ENCODE measurements around the gene FKBP5.
"Not testable (repeated sequence)": the region's sequence is repeated elsewhere in the genome, so short reads cannot be mapped to it uniquely, and the experiment has no call there.

The FKBP5 gene

DNA sequence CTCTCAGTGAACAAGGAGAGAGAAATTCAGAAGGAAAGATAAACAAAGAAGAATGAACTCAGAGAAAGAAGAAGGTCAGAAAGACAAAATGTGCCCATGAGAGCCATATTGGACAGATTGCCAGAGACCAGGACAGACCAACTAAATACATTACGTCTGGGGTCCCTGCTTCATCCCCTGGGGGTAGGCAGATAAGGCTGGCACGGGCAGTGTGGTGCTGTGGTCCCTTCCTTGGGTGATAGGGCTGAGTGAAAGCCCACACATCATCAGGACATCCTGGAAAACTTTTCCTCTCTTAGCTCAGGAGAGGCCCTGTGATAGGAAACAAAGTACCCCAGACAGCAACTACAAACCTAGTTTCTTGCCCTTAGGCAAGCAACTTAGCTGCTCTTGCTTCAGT, 34.9 kb upstream of the FKBP5 start:
- no peak for DNase-seq

DNA sequence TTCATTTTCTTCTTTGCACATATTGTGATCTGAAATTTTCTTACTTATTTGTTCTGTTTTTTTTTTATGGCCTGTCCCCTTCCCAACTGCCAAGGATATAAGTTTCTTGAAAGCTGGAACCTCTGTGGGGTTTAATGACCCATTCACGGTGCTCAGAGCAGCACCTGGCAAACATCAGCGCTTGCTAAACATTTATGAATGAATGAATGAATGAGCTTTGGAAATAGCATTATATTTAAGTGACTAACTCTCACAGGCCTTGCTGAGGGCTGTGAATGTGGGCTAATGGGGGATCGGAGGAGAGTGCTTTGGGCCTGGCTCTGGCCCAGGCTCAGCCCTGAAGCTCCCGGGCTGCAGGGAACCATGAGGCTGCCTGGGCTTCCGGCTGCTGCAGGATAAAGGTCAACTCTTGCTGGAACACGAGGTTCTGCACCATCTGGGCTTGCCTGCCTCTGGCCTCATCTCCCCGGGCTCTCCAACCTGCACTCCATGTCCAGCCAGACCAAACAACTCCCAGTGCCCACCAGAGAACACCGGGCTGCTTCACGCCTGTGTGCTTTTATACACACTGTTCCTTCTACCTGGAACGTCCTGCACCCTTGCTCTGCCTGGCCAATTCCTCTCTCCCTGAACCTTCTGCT, 33.5 kb upstream of the FKBP5 start:
- no peak for DNase-seq

DNA sequence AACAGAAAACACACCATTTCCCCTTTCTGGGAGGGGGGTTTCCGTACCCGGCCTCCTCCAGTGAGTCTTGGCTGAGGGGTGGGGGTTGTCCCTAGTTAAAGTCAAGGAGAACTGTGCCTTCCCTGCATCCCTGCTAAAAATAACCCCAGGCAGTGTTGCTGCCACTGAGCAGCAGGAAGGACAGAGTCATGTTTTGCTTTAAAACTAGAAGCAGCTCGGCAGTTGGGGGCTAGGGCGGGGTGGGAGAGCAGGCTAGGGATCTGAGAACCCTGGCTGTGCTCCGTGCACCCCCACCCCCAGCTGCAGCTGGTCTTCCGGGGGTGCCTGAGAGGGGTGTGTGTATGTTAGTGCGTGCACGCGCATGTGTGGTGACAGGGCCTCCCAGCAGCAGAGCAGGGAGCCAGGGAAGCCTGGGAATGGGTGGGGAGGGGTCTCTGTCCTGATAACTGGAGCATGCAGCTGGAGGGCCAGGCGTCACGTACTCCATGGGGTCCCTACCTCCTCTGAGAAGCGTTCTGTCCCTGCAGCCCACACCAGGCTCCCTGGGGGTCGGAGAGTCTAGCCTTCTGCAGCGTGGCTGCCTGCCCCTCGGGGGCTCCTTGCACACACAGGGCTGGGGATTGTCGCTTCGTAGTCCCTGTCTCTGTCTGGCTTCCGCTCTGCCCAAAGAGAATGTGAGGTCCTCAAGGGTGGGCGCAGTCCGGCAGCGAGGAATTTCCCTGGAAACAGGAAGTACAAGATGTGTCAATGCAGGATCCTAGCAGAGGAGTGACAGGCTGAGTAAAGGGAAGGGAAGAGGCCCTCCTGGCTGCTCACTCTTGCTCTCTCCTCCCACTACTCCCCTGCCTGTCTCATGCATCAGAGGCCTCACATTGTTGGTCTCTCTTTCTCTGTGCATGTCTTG, 31.4 kb upstream of the FKBP5 start:
- DNase-seq, result no peak

DNA sequence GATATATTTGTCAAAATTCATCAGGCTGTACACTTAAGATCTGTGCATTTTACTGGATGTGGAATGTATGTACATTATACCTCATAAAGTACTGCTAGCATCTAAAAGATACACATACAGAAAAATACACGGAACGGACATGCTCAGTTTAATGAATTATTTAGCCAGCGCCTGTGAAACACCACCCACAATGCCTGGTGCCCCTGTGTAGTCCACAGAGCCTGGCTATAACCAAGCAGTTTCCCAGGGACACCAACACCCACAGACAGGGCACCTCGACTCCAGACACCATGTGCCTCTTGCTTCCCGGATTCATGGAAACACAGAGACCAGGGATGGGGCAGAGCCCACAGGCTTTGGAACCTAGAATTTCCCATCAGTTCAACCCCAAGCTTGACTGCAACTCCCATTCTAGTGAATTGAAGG, 30.7 kb upstream of the FKBP5 start:
- DNase-seq, result no peak

DNA sequence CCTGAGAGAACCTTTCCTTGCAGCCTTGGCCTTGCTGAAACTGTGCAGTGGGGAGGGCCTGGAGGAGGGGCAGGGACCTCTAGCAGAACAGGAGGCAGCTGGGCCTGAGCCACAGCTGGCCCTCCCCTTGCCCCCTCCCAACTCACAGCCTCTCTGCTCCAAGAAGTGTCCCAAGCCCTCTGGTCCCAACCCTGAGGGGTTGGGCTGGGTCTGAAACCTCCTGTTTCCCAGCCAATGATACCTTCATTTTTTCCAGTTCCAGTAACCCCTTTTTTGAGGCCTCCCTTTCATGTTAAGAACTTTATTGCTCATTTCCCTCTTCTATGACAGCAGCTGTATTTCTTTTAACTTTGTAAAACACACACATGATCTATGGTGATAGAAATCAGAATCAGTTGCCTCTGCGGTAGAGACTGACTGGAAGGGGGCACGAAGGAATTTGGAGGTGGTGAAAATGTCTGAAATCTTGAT, 30.2 kb upstream of the FKBP5 start:
- DNase-seq, result no peak

DNA sequence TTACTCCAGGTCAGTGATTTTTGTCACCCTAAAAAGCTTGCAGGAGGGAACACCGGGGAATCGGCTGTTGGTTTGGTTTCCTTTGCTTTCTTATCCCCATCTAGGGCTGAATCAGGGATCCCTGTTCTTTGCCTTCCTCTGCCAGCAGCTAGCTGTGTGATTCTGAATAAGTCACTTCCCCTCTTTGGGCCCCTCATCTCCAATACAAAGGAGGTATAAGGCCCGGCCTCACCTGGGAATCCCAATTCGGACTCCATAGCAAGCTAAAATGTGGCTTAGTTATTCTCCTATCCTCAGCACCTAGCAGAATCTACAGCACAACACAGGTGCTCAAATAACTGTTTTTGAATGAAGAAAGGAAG, 29.6 kb upstream of the FKBP5 start:
- DNase-seq, result no peak

DNA sequence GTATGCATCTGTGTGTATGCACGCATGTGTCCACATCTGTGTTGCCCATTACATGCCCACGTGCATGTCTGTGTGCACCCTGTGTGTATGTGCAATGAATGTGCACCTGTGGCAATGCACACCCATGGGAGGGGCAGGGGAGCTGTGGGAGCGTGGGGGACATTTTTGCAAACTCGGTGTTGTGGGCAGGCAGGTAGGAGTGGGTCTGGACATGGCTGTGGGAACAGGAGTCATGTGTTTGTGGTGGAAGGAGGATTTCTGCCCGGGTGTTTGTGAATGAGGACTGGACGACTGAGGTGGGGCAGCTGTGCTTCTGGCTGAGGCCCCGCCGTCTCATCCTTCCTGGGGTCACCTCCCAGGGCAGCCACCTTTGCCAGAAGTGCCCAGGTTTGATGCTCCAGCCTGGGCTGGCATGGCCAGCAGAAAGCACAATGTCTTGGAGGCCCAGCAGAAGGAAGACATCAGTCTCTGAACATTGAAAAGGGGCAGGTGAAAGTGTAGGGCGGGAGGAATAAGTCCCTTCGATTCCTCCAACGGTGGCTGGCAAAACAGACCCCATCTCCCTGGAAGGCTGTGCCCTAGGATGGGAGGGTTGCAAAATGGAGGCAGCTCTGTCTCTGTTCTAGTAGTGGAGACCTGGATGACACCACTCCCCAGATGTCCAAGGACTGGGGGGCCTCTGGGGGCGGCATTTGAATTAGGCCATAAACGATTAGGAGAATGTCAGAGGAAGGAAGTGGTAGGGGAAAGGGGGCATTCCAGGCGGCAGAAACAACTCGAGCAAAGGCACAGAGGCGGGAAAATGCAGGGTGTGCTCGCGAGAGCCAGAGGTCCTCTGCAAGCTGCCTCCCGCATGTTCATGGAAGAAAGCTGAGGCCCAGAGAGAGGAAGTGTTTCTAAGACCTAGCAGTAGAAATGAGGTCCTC, 29.0 kb upstream of the FKBP5 start:
- no peak for DNase-seq

DNA sequence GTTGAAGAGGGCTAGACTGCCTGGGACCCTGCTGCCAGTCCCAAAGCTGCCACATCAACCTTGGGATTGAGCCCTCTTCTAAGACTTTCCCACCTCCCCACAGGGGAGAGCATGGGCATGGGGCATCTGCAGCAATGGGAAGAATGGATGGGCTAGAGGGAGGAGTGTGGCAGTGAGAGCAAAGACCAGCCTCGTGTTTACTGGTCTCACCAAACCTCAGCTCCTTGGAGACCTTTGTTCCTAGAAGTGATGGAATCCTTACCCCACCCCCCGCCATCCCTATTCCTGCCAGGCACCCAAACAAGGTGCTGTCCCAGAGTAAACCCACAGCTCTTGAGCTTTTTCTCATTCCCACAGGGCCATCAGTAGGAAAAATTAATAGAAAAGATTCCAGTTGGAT, 28.1 kb upstream of the FKBP5 start:
- no peak for DNase-seq

DNA sequence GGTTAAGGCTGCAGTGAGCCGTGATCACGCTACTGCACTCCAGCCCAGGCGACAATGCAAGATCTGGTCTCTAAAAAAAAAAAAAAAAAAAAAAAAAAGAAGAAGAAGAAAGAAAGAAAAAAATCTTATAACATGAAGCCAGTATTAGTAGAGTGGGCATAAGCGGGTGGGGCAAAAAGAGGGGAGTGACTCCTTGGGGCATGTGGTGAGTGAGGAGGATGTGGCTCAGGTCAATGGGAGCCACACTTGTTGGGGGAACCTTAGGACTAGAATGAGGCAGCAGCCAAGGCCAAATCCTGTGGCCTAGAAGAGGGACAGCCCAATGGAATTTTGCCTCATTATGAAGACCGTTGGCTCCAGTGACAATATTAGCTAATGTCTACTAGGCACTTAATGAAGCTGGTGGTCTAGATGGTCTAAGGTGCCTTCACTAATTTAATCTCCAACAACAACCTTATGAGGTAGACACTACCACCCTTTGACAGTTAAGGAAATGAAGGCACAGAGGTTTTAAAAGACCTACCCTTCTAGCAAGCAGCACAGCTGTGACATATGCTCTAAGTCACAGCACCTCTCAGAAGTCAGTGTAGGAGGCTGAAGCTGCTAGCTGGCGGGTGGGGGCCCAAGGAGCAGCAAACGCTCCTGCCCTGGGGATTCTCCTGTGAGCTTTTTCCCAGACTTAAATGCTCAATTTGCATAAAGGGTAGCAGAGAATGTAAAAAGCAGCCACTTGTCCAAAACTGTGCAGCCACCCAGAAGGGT, 24.5 kb upstream of the FKBP5 start:
- DNase-seq, result no peak

DNA sequence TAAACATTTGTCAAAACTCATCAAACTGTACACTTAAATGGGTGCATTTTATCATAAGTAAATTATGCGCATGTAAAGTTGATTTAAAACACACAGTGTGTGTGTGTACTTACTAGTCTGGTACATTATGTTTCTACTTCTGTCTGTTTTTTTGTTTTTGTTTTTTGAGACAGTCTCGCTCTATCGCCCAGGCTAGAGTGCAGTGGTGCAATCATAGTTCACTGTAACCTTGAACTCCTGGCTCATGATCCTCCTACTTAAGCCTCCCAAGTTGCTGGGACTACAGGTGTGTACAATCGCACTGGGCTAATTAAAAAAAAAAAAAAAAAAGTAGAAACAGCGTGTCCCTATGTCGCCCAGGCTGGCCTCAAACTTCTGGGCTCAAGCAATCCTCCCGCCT, 23.0 kb upstream of the FKBP5 start:
- DNase-seq, result no peak

DNA sequence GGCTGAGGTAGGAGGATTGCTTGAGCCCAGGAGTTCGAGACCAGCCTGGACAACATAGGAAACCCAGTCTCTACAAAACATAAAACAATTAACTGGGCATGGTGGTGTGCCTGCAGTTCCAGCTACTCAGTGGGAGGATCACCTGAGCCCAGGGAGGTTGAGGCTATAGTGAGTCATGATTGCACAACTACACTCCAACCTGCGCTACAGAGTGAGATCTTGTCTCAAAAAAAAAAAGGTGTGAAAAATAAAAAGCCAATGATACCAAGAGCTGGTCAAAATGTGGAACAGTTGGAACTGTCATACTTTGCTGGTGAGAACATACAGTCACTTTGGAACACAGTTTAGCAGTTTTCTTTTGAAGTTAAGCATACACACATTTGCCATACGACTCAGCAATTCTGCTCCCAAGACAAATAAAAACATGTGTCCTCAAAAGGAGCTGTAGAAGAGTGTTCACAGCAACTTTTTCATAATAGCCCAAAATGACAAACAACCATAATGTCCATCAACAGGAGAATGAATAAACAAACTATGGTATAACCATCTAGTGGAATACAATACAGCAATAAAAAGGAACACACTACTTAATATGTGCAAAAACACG, 21.6 kb upstream of the FKBP5 start:
- DNase-seq, result no peak

DNA sequence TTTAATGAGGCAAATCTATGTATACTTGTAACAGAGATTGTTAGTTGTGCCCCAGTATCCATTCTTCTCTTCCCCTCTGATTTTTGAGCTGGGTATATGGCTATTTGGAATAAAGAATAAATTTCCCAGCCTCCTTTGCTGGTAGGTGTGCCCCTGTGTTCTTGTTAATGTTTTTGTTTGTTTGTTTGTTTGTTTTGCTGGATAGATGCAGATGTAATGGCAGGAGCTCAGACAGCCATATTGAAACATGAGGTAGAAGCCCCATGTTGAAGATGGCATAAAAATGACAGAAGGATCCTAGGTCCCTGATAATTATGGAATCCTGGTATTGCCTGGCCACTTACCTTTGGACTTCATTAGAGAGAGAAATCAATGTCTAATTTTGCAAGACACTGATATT, 19.9 kb upstream of the FKBP5 start:
- DNase-seq, result no peak

DNA sequence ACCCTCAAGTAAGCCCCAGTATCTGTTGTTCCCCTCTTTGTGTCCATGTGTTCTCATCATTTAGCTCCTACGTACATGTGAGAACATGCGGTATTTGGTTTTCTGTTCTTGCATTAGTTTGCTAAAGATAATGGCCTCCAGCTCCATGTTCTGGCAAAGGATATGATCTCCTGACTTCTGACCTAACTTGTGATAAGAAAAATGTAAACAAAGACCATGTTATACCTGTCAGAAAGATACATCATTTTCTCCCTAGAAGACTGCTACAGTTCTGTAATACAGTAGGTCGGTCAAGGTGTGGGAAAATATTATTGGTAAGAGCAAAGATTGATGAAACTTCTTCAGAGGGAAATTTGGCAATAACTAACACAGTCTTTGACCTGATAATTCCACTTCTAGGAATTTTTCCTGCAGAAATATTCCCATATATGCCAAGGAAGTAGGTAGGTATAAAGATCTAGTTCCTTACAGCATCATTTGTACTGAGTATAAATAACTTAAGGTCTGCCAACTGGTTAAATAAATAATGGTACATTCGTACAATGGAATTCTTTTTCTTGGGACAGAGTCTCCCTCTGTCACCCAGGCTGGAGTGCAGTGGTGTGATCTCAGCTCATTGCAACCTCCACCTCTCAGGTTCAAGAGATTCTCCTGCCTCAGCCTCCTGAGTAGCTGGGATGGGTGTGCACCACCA, 19.1 kb upstream of the FKBP5 start:
- DNase-seq, result no peak

DNA sequence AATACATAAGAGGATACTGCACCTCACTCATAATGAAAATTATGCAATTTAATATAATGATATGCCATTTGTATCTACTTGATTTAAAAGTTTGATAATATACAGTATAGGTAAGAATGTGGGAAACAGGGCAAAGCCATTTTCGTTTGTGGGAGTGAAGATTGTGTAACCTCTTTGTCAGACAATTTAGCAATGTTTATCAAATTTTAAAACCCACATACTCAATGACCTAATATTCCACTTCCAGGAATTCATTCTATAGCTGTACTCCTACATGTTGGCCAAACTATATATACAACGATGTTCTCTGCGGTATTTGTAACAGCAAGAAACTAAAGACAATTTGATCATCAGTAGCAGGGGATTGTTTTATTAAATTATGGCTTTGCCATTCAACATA, 17.8 kb upstream of the FKBP5 start:
- DNase-seq, result no peak

DNA sequence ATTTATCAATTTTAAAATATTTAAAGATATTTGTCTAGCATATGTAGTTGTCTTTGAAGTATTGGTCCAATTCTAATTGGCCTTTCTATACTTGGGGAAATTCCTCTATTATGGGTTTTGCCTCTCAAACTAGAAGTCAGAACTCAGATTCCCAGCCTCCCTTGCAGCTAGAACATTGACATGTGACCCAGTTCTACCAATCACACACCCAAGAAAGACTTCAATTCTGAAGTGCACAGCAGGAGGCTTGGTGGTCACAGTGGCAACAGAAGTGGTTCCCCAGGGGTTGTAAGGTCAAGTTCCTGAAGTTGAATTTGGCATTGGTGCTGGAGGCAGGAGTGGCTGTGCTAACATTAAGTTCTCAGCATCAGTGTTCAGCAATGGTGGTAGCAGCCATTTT, 14.8 kb upstream of the FKBP5 start:
- DNase-seq, result no peak

DNA sequence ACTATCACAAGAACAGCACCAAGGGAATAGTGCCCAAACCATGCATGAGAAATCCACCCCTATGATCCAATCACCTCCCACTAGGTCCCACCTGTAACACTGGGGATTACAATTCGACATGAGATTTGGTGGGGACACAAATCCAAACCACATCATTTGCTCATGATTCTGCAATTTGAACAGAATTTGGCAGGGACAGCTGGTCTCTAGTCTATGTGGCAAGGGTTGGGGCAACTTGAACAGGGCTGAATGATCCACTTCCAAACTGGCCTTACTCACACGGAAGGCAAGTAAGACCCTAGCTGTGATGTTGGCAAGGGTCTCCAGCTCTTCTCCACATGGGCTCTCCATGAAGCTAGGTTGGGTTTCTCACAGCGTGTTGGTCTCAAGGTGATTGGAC, 10.1 kb upstream of the FKBP5 start:
- DNase-seq, result no peak

DNA sequence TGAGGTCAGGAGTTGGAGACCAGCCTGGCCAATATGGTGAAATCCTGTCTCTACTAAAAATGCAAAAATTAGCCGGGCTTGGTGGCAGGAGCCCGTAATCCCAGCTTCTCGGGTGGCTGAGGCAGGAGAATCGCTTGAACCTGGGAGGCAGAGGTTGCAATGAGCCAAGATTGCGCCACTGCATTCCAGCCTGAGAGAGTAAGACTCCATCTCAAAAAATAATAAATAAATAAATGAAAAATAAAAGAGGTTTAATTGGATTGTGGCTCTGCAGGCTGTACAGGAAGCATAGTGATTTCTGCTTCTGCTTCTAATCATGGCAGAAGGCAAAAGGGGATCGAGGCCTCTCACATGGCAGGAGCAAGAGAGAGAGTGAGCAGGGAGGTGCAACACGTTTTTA, 9.7 kb upstream of the FKBP5 start:
- not testable (repeated sequence) for DNase-seq

DNA sequence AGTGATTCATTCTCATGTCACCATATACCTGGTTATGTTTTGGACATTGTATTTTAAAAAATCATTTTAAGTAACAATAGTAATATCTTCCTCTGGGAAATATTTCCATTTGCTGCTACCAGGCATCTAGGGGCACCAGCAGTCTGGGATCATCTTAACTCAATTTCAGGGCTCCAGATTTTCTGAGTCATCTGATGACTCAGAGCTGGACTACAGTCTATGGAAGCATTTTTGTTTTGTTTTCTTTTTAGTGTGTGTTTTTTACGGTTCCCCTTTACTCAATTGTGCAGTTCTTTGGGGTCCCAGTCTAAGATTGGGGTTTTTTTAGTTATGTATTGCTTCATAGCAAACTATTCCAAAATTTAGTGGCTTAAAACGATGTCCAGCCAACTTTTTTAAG, 5.7 kb upstream of the FKBP5 start:
- DNase-seq, result no peak

DNA sequence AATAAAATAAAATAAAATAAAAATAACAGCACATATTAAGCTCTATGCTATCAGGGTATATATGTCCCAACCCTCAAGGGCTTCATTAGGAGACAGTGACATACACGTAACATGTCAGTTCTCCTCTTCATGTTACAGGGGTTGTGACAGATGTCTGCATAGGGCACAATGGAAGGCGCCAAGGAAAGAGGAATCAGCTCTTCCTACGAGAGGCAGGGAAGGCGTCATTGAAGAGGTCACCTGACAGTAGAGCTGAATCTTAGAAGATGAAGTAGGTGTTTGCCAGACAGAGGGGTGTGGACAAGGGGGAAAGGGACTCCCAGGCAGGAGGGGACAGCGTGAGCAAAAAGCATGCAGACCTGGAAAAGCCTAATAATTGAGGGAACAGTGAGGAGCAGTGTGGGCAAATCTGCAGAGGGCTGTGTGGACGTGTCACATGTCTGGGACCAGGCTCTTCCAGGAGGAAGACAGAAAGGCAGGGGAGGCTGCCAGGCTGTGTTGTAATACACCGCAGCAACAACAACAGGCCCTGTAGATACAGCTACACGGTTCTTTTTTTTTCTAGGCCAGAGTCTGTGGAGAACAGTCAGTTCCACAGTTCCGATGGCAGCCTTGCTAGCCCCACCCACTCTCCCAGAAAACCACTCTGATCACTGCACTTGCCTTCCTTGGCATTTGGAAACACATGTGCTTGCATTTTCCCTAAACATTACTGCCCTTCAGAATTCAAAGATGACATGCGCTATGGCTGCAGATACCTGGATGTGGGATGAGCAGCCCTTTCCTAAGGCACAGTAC, 2.5 kb upstream of the FKBP5 start:
- DNase-seq, result no peak

DNA sequence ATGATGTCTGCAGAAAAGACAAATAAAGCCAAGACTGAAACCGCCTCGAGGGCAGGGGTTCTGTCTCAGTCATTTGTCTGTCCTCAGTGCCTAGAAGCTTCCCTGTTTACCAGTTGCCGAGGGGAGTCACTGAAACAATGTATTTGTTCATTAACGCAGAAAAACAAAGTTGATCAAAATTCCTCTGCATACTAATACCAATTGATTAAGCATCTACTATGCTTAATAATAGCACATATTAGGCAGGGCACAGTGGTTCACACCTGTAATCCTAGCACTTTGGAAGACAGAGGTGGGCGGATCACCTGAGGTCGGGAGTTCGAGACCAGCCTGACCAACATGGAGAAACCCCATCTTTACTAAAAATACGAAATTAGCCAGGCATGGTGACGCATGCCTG, 1.8 kb upstream of the FKBP5 start:
- no peak for DNase-seq

DNA sequence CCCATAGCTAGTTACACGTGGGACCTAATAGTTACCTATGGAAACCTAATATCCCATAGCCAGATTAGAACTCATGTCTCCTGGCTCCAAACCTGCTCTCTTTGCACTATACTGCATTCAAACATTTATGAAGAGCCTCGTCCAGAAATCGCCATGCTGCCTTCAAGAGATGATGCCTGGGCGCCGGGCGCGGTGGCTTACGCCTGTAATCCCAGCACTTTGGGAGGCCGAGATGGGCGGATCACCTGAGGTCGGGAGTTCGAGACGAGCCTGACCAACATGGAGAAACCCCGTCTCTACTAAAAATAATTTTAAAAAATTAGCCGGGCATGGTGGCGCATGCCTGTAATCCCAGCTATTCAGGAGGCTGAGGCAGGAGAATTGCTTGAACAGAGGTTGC, 1.3 kb upstream of the FKBP5 start:
- DNase-seq, result not testable (repeated sequence)

All from DMS 273 treated with DMSO at 0.1 percent for 48 hours (cell line).